ENCODE data around the gene PINLYP. TPM values are rescaled to one million over a fixed set of nuclear protein-coding genes. Genes with fewer than 3 reads are reported as not detected.
A peak's percentile ranks its signal among the peaks of the same experiment; 100 is the strongest.

The PINLYP gene
- polyA plus RNA-seq, 1 donor (not counting 4 experiments of a cell fraction or from before 2014, with no cell fraction given): 16.0 TPM

- no peak overlapping the region for H3K27ac ChIP-seq (ENCODE audit: control insufficient read depth, insufficient read depth, low read length)
These were observed 40.5 kb upstream of the PINLYP start for GRCh38 chr19:43534816-43535761.

GRCh38 chr19:43538922-43539321, 36.7 kb upstream of the PINLYP start:
- H3K4me2 ChIP-seq (ENCODE audit: control insufficient read depth, extremely low read depth, insufficient read depth, low read depth, low read length): no peak overlapping the region

More at GRCh38 chr19:43534816-43535761, 40.5 kb upstream of the PINLYP start:
- H3K4me1 ChIP-seq (ENCODE audit: control insufficient read depth, extremely low read depth, insufficient read depth, low read length): peaks cover 16% of the 10 kb centered on the region
- H3K79me2 ChIP-seq (ENCODE audit: control insufficient read depth, insufficient read depth, low read length): no peaks in the 10 kb centered on the region
- peak; percentile 42 to 76 (median 63) for TF ChIP-seq CTCF (optimal IDR thresholded peaks at IDR 0.05 in 1 of 3, IDR thresholded peaks at IDR 0.05 in 1 of 3, conservative IDR thresholded peaks at IDR 0.05 in 1 of 3; ENCODE audit: extremely low read depth in 1 of 3, insufficient read depth in 2 of 3, low read length in 3 of 3)
- TF ChIP-seq EZH2 (IDR thresholded peaks at IDR 0.05; ENCODE audit: low read length): no peak
- H2AFZ ChIP-seq (ENCODE audit: control insufficient read depth, low read length): no peak overlapping the region
- H3K9me3 ChIP-seq (ENCODE audit: control insufficient read depth, low read depth, low read length): no peaks in the 10 kb centered on the region
- dilution Hi-C loops (cut with MboI; ENCODE audit: extremely low pct_ligation_motif_present, low sequenced_read_pairs): no loop called here
- H3K9ac ChIP-seq (ENCODE audit: control insufficient read depth, extremely low read depth, insufficient read depth, low read length): no peak overlapping the region
- H3K4me3 ChIP-seq (ENCODE audit: control insufficient read depth in 2 of 3, extremely low read depth in 1 of 3, insufficient read depth in 2 of 3, low read depth in 1 of 3, low read length in 3 of 3): no peak overlapping the region
- peaks cover 0 to 2% of the 10 kb centered on the region in 2 experiments for H3K36me3 ChIP-seq (ENCODE audit: control insufficient read depth in 2 of 2, extremely low read depth in 1 of 2, insufficient read depth in 2 of 2, low read length in 2 of 2)
- DNase-seq (ENCODE audit: low read depth, low spot score) (no peak), FAIRE-seq (no peak)
- H3K27me3 ChIP-seq (ENCODE audit: control insufficient read depth, extremely low read depth, insufficient read depth, low read length): no peaks in the 10 kb centered on the region
- H3K9me1 ChIP-seq (ENCODE audit: control insufficient read depth, extremely low read depth, insufficient read depth, low read length): no peaks in the 10 kb centered on the region
- no peaks in the 10 kb centered on the region for H4K20me1 ChIP-seq (ENCODE audit: control insufficient read depth, extremely low read depth, insufficient read depth, low read length)
- H3K4me2 ChIP-seq (ENCODE audit: control insufficient read depth, extremely low read depth, insufficient read depth, low read depth, low read length): no peak overlapping the region

More at GRCh38 chr19:43538922-43539321, 36.7 kb upstream of the PINLYP start:
- dilution Hi-C loops (cut with MboI; ENCODE audit: extremely low pct_ligation_motif_present, low sequenced_read_pairs): no loop called here
- Histone ChIP-seq H3K79me2 (ENCODE audit: control insufficient read depth, insufficient read depth, low read length) (no peaks in the 10 kb centered on the region), H3K9ac (ENCODE audit: control insufficient read depth, extremely low read depth, insufficient read depth, low read length) (no peak overlapping the region), H4K20me1 (ENCODE audit: control insufficient read depth, extremely low read depth, insufficient read depth, low read length) (no peaks in the 10 kb centered on the region), H3K4me3 (ENCODE audit: control insufficient read depth in 2 of 3, extremely low read depth in 1 of 3, insufficient read depth in 2 of 3, low read depth in 1 of 3, low read length in 3 of 3) (no peak overlapping the region), H3K27ac (ENCODE audit: control insufficient read depth, insufficient read depth, low read length) (no peak overlapping the region), H3K27me3 (ENCODE audit: control insufficient read depth, extremely low read depth, insufficient read depth, low read length) (no peaks in the 10 kb centered on the region), H3K9me1 (ENCODE audit: control insufficient read depth, extremely low read depth, insufficient read depth, low read length) (no peaks in the 10 kb centered on the region), H3K4me1 (ENCODE audit: control insufficient read depth, extremely low read depth, insufficient read depth, low read length) (no peaks in the 10 kb centered on the region), H3K9me3 (ENCODE audit: control insufficient read depth, low read depth, low read length) (no peaks in the 10 kb centered on the region), H3K36me3 (ENCODE audit: control insufficient read depth in 2 of 2, extremely low read depth in 1 of 2, insufficient read depth in 2 of 2, low read length in 2 of 2) (peaks cover 4 to 15% of the 10 kb centered on the region in 2 experiments), H2AFZ (ENCODE audit: control insufficient read depth, low read length) (no peak overlapping the region)
- DNase-seq (ENCODE audit: low read depth, low spot score) (no peak), FAIRE-seq (no peak)
- TF ChIP-seq EZH2 (IDR thresholded peaks at IDR 0.05; ENCODE audit: low read length) (no peak), CTCF (optimal IDR thresholded peaks at IDR 0.05 in 1 of 3, IDR thresholded peaks at IDR 0.05 in 1 of 3, conservative IDR thresholded peaks at IDR 0.05 in 1 of 3; ENCODE audit: extremely low read depth in 1 of 3, insufficient read depth in 2 of 3, low read length in 3 of 3) (no peak)

All from keratinocyte (primary cell).